Bronchial epithelial cell (primary cell): Measurements from ENCODE around the gene NOA1. TPM values are rescaled to one million over a fixed set of nuclear protein-coding genes. Genes with fewer than 3 reads are reported as not detected.
"Not testable (repeated sequence)": the region's sequence is repeated elsewhere in the genome, so short reads cannot be mapped to it uniquely, and the experiment has no call there.

Experiments used
- DNase-seq: peaks from one replicate; pipeline ENCODE4 v3.0.0-alpha.2; 2010; ENCODE audit warnings: low read depth
- FAIRE-seq: peaks from 2 replicates; lab custom pipeline; 2011; peaks lifted over from hg19 to GRCh38; lab: Jason Lieb, UNC
- H3K27me3 ChIP-seq: 2 replicates; pipeline ENCODE4 v1.5.1; 2011; ENCODE audit warnings: low read length; ENCODE audit not compliant: control insufficient read depth, insufficient read depth
- H3K36me3 ChIP-seq: 2 replicates; pipeline ENCODE4 v1.5.1; 2011; ENCODE audit warnings: low read length; ENCODE audit not compliant: control insufficient read depth, insufficient read depth
- H3K4me3 ChIP-seq: 2 replicates; pipeline ENCODE4 v1.5.1; 2011; ENCODE audit warnings: mild to moderate bottlenecking, low read depth, low read length, control low read depth
- total RNA-seq: library from RNA; depleted of rRNA; stranded (reverse); fragments of >200 nt; gene quantifications from 2 replicates; pipeline ENCODE4 v1.2.1, GENCODE V29; 2014
- TF ChIP-seq, protein P1 (sequence below): IDR thresholded peaks from 2 replicates; pipeline ENCODE4 v1.5.1; 2011; ENCODE audit warnings: mild to moderate bottlenecking, moderate library complexity, low read length, control low read depth, inconsistent platforms; ENCODE audit not compliant: insufficient read depth, severe bottlenecking

Gene NOA1
- total RNA-seq, 1 donor from 2014 or later: 18.7 TPM

DNA sequence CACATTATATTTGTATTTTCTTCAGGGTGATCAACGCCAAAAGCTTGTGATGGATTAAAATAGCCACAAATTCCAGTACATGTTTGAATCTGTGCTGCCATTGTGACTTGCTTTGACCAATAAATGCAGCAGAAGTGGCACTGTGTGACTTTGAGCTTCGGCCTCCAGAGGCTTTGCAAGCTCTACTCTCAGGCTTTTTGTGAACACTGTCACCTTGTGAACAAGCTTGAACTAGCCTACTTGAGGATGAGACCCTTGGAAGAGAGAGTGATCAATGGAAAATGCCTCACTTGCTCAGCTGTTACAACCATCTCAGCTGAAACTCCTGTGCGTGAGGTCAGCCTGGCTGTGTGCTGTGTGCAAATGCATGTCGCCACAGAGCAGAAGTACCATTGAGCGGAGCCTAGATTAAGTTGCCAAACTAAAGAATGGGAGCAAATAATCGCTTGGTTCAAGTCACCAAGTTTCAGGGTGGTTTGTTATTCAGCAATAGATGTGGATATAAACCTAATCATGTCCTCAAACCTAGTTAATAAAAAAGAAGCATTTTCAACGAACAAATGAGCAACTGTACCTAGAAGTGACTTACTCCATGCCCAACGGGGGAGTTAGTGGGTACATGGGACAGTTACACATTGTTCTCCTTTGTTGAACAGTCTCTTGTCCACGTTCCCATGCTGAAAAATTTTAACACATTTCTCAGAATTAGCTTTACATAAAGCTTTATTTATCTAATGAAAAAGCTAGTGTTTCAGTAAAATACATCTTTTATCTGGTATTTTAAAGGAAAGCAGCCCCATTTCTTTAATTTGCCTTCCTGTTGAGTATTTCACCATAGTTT is 23.5 kb downstream of the NOA1 start:
- no peak overlapping the region for H3K4me3 ChIP-seq
- DNase-seq (no peak), FAIRE-seq (no peak)
- no peaks in the 10 kb centered on the region for H3K27me3 ChIP-seq
- no peaks in the 10 kb centered on the region for H3K36me3 ChIP-seq
- TF ChIP-seq, protein P1, sequence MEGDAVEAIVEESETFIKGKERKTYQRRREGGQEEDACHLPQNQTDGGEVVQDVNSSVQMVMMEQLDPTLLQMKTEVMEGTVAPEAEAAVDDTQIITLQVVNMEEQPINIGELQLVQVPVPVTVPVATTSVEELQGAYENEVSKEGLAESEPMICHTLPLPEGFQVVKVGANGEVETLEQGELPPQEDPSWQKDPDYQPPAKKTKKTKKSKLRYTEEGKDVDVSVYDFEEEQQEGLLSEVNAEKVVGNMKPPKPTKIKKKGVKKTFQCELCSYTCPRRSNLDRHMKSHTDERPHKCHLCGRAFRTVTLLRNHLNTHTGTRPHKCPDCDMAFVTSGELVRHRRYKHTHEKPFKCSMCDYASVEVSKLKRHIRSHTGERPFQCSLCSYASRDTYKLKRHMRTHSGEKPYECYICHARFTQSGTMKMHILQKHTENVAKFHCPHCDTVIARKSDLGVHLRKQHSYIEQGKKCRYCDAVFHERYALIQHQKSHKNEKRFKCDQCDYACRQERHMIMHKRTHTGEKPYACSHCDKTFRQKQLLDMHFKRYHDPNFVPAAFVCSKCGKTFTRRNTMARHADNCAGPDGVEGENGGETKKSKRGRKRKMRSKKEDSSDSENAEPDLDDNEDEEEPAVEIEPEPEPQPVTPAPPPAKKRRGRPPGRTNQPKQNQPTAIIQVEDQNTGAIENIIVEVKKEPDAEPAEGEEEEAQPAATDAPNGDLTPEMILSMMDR: no peak

- FAIRE-seq: no peak
- no peaks in the 10 kb centered on the region for H3K36me3 ChIP-seq
- TF ChIP-seq, protein P1: no peak
- H3K4me3 ChIP-seq: no peak overlapping the region
- DNase-seq: no peak
- no peaks in the 10 kb centered on the region for H3K27me3 ChIP-seq
These were observed 36.0 kb downstream of the NOA1 start for GRCh38 chr4:56941403-56941802.

- DNase-seq (no peak), FAIRE-seq (no peak)
- no peaks in the 10 kb centered on the region for H3K27me3 ChIP-seq
- TF ChIP-seq, protein P1: no peak
- no peaks in the 10 kb centered on the region for H3K36me3 ChIP-seq
- no peak overlapping the region for H3K4me3 ChIP-seq
These were observed 36.4 kb downstream of the NOA1 start for GRCh38 chr4:56940971-56941370.

GRCh38 chr4:56940403-56940802 is 37.0 kb downstream of the NOA1 start:
- no peak for FAIRE-seq
- Histone ChIP-seq H3K4me3 (no peak overlapping the region), H3K27me3 (no peaks in the 10 kb centered on the region), H3K36me3 (no peaks in the 10 kb centered on the region)
- no peak for DNase-seq
- TF ChIP-seq, protein P1: no peak

- H3K4me3 ChIP-seq, H3K36me3 ChIP-seq, FAIRE-seq, DNase-seq, H3K27me3 ChIP-seq: not testable (repeated sequence)
These were observed 37.6 kb downstream of the NOA1 start for GRCh38 chr4:56939826-56940225.

- TF ChIP-seq, protein P1: no peak
- no peaks in the 10 kb centered on the region for H3K36me3 ChIP-seq
- no peak overlapping the region for H3K4me3 ChIP-seq
- DNase-seq (peak; percentile 98), FAIRE-seq (peak; percentile 97)
- H3K27me3 ChIP-seq: no peaks in the 10 kb centered on the region
These were observed 40.1 kb downstream of the NOA1 start for GRCh38 chr4:56937262-56937661.
